Karpas-422 (cell line): ENCODE results near the gene TYMP. TPM values are rescaled to one million over a fixed set of nuclear protein-coding genes. Genes with fewer than 3 reads are reported as not detected.

Source experiments
- DNase-seq: peaks from one replicate; pipeline ENCODE4 v3.0.0-alpha.2; 2015
- H2AFZ ChIP-seq: fragments of 200-600 bp; sonication (generic); 2 replicates; pipeline ENCODE4 v1.6.1; 2014; ENCODE audit warnings: antibody characterized with exemption, low read length, mixed read lengths
- H3K27ac ChIP-seq: fragments of 200-600 bp; sonication (generic); 2 replicates; pipeline ENCODE4 v1.5.1; 2014; ENCODE audit warnings: mild to moderate bottlenecking, low read length, moderate library complexity
- H3K27me3 ChIP-seq: fragments of 200-600 bp; sonication (generic); 2 replicates; pipeline ENCODE4 v1.6.1; 2014; ENCODE audit warnings: low read length, mixed read lengths
- H3K36me3 ChIP-seq: fragments of 200-600 bp; sonication (generic); 2 replicates; pipeline ENCODE4 v1.6.1; 2014; ENCODE audit warnings: low read length, mixed read lengths; ENCODE audit not compliant: insufficient read depth
- H3K4me1 ChIP-seq: fragments of 200-600 bp; sonication (generic); 2 replicates; pipeline ENCODE4 v1.6.1; 2014; ENCODE audit warnings: mild to moderate bottlenecking, low read length, mixed read lengths
- H3K4me2 ChIP-seq: fragments of 200-600 bp; sonication (generic); 2 replicates; pipeline ENCODE4 v1.6.1; 2014; ENCODE audit warnings: low read length, low read depth, mild to moderate bottlenecking; ENCODE audit not compliant: poor library complexity, severe bottlenecking
- H3K4me3 ChIP-seq: fragments of 200-600 bp; sonication (generic); 2 replicates; pipeline ENCODE4 v1.5.1; 2014; ENCODE audit warnings: mild to moderate bottlenecking, antibody characterized with exemption, low read length, mixed read lengths
- H3K79me2 ChIP-seq: fragments of 200-600 bp; sonication (generic); 2 replicates; pipeline ENCODE4 v1.6.1; 2014; ENCODE audit warnings: mild to moderate bottlenecking, low read length, mixed read lengths
- H3K9ac ChIP-seq: fragments of 200-600 bp; sonication (generic); 2 replicates; pipeline ENCODE4 v1.6.0; 2014; ENCODE audit warnings: low read length
- H3K9me2 ChIP-seq: fragments of 200-600 bp; sonication (generic), shearing (Covaris generic); replicated peaks from 2 replicates; pipeline ENCODE4 v1.6.0; 2014; ENCODE audit warnings: mild to moderate bottlenecking, low read length, moderate library complexity; ENCODE audit not compliant: insufficient read depth
- H3K9me3 ChIP-seq: fragments of 300-700, 200-600 bp; sonication (generic); 2 replicates; pipeline ENCODE4 v1.6.1; 2014; ENCODE audit warnings: low read length, mixed read lengths
- H4K20me1 ChIP-seq: fragments of 200-600 bp; sonication (generic); 2 replicates; pipeline ENCODE4 v1.6.1; 2014; ENCODE audit warnings: mild to moderate bottlenecking, antibody characterized with exemption, low read length, low read depth; ENCODE audit not compliant: insufficient read depth
- total RNA-seq: library from RNA; depleted of rRNA; stranded (reverse); fragments of >200 nt; shearing (Covaris generic); gene quantifications from 2 replicates; pipeline ENCODE4 v1.2.3, GENCODE V29; 2014; ENCODE audit warnings: low replicate concordance

The TYMP gene
- total RNA-seq, 1 experiment from 2014 or later = 1.8 TPM

DNA sequence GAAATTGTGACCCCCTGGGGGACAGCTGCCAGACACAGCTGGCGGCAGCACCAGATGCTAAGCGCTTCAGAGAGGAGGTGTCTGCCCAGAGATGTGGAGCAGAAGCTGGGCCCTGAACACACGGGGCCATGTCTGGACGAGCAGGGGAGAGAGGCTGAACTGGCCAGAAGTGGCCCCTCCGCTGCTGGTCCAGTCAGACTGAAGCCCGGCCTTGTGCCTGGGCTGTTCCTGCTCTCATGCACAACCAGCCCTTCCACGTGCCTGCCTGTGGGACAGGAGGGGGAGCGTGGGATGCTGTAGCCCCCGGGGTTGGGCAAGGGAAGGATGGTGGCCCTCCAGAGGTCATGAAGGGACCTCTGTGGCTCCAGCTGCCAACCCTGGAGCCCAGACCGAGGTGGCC is 46.7 kb downstream of the TYMP start:
- Histone ChIP-seq H3K9me2 (no peaks in the 10 kb centered on the region), H3K36me3 (no peaks in the 10 kb centered on the region), H3K9ac (no peak overlapping the region), H3K4me1 (peaks cover 20% of the 10 kb centered on the region), H3K27ac (no peak overlapping the region), H3K9me3 (no peaks in the 10 kb centered on the region), H3K79me2 (no peaks in the 10 kb centered on the region), H4K20me1 (no peaks in the 10 kb centered on the region), H3K4me2 (no peak overlapping the region), H3K4me3 (no peak overlapping the region), H3K27me3 (no peaks in the 10 kb centered on the region), H2AFZ (no peak overlapping the region)
- DNase-seq = no peak

- Histone ChIP-seq H3K9ac (no peak overlapping the region), H3K27me3 (no peaks in the 10 kb centered on the region), H3K36me3 (no peaks in the 10 kb centered on the region), H3K9me3 (no peaks in the 10 kb centered on the region), H2AFZ (no peak overlapping the region), H3K9me2 (no peaks in the 10 kb centered on the region), H3K27ac (no peak overlapping the region), H3K4me3 (no peak overlapping the region; the same call in 1 of the 2 replicates), H4K20me1 (no peaks in the 10 kb centered on the region), H3K4me2 (no peak overlapping the region), H3K79me2 (no peaks in the 10 kb centered on the region), H3K4me1 (peaks cover 18% of the 10 kb centered on the region)
- no peak for DNase-seq
These were observed 47.4 kb downstream of the TYMP start for GRCh38 chr22:50482107-50483074.

GRCh38 chr22:50481440-50482106 is 48.2 kb downstream of the TYMP start, which contains the start of gene ADM2:
Gene ADM2 (plus strand): TSS chr22:50481543. CDS start chr22:50481848, 305 bp downstream.
- no peak for DNase-seq
- Histone ChIP-seq H2AFZ (no peak within 1 kb of the TSS), H4K20me1 (no peaks in the 10 kb centered on the region), H3K9me2 (no peaks in the 10 kb centered on the region), H3K36me3 (no peaks in the 10 kb centered on the region), H3K27ac (no peak within 1 kb of the TSS), H3K4me3 (no peak within 1 kb of the TSS; the same call in 1 of the 2 replicates), H3K9ac (no peak within 1 kb of the TSS), H3K9me3 (no peaks in the 10 kb centered on the region), H3K79me2 (no peaks in the 10 kb centered on the region), H3K27me3 (no peaks in the 10 kb centered on the region), H3K4me1 (peaks cover 11% of the 10 kb centered on the region), H3K4me2 (no peak within 1 kb of the TSS)

DNA sequence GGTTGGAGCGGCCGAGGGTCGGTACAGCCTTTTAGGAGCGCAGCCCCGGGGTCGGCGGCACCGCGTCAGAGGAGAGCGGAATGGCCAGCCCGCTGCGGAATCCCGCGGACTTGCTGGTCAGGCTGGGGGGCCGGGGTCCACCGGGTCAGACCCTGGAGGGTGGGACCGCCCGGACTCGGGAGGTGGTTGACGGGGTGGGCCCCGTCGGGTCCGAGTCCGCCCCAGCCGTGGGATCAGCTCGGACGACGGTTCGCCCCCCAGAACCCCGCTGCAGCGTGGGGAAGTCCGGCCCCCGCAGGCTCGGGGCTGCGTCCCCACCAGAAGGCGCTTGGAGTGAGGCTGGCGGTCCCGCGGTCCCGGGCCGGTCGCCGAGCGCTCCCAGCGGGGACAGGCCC is 48.8 kb downstream of the TYMP start:
- no peaks in the 10 kb centered on the region for H3K27me3 ChIP-seq
- no peaks in the 10 kb centered on the region for H3K79me2 ChIP-seq
- no peaks in the 10 kb centered on the region for H3K36me3 ChIP-seq
- peaks cover 11% of the 10 kb centered on the region for H3K4me1 ChIP-seq
- no peak overlapping the region for H3K4me3 ChIP-seq
- no peak overlapping the region for H3K9ac ChIP-seq
- no peaks in the 10 kb centered on the region for H4K20me1 ChIP-seq
- H3K9me3 ChIP-seq = no peaks in the 10 kb centered on the region
- H3K27ac ChIP-seq = no peak overlapping the region
- H3K9me2 ChIP-seq = no peaks in the 10 kb centered on the region
- DNase-seq = no peak
- no peak overlapping the region for H3K4me2 ChIP-seq
- no peak overlapping the region for H2AFZ ChIP-seq

- no peak for DNase-seq
- no peaks in the 10 kb centered on the region for H3K27me3 ChIP-seq
- H3K4me2 ChIP-seq = no peak overlapping the region
- H3K4me3 ChIP-seq = no peak overlapping the region
- H3K79me2 ChIP-seq = no peaks in the 10 kb centered on the region
- H2AFZ ChIP-seq = no peak overlapping the region
- H3K27ac ChIP-seq = no peak overlapping the region
- H3K36me3 ChIP-seq = no peaks in the 10 kb centered on the region
- peaks cover 17% of the 10 kb centered on the region for H3K4me1 ChIP-seq
- H3K9ac ChIP-seq = no peak overlapping the region
- no peaks in the 10 kb centered on the region for H3K9me2 ChIP-seq
- no peaks in the 10 kb centered on the region for H4K20me1 ChIP-seq
- no peaks in the 10 kb centered on the region for H3K9me3 ChIP-seq
These were observed 50.1 kb downstream of the TYMP start for GRCh38 chr22:50479721-50480120.

- no peak for DNase-seq
- Histone ChIP-seq H3K9ac (no peak overlapping the region), H3K4me3 (no peak overlapping the region), H3K9me3 (no peaks in the 10 kb centered on the region), H3K79me2 (peaks cover 15% of the 10 kb centered on the region), H3K27ac (no peak overlapping the region), H3K27me3 (no peaks in the 10 kb centered on the region), H3K36me3 (no peaks in the 10 kb centered on the region), H3K4me1 (peaks cover 19% of the 10 kb centered on the region), H3K9me2 (no peaks in the 10 kb centered on the region), H2AFZ (no peak overlapping the region), H4K20me1 (peaks cover 12% of the 10 kb centered on the region; the same call in 1 of the 2 replicates), H3K4me2 (no peak overlapping the region)
These were observed 51.9 kb downstream of the TYMP start for GRCh38 chr22:50477923-50478322.

- DNase-seq = no peak
- H3K4me3 ChIP-seq = no peak overlapping the region
- no peak overlapping the region for H3K4me2 ChIP-seq
- peaks cover 26% of the 10 kb centered on the region for H3K79me2 ChIP-seq
- H3K27me3 ChIP-seq = no peaks in the 10 kb centered on the region
- H3K36me3 ChIP-seq = no peaks in the 10 kb centered on the region
- peaks cover 23% of the 10 kb centered on the region; the same call in 1 of the 2 replicates for H4K20me1 ChIP-seq
- no peak overlapping the region for H2AFZ ChIP-seq
- no peaks in the 10 kb centered on the region for H3K9me3 ChIP-seq
- H3K9me2 ChIP-seq = no peaks in the 10 kb centered on the region
- H3K27ac ChIP-seq = no peak overlapping the region
- no peak overlapping the region for H3K9ac ChIP-seq
- peaks cover 27% of the 10 kb centered on the region for H3K4me1 ChIP-seq
These were observed 52.9 kb downstream of the TYMP start for GRCh38 chr22:50476868-50477267.
